SK-N-SH (cell line): ENCODE results near the gene EPHB2. TPM values are rescaled to one million over a fixed set of nuclear protein-coding genes. Genes with fewer than 3 reads are reported as not detected.
A peak's percentile ranks its signal among the peaks of the same experiment; 100 is the strongest.

Source experiments
- CTCF ChIA-PET: fragments of 300-600, 350-600 bp; formaldehyde crosslinking; extraction: SDS; loops from one replicate; lab custom pipeline; 2021; lab: Yijun Ruan, JAX
- POLR2A ChIA-PET: fragments of 350-600 bp; sonication (Branson Sonifier 250); formaldehyde crosslinking; extraction: SDS; loops from one replicate; lab custom pipeline; 2020; ENCODE audit warnings: antibody characterized with exemption, inconsistent platforms; lab: Yijun Ruan, JAX
- DNase-seq: peaks from one replicate; pipeline ENCODE4 v3.0.0; 2012
- H2AFZ ChIP-seq: fragments of 200-600 bp; sonication (generic); 2 replicates; pipeline ENCODE4 v1.8.1; 2016; ENCODE audit warnings: antibody characterized with exemption, mild to moderate bottlenecking, low read depth
- H3F3A ChIP-seq: fragments of 200-600 bp; sonication (generic); replicated peaks from 2 replicates; pipeline ENCODE3; 2016; ENCODE audit warnings: antibody characterized with exemption, mild to moderate bottlenecking; ENCODE audit not compliant: insufficient read depth
- H3K27ac ChIP-seq, 2 experiments: fragments of 200-500 bp in 1 of 2; fragments of 200-600 bp in 1 of 2; sonication (Bioruptor generic) in 1 of 2; sonication (generic), shearing (Covaris generic) in 1 of 2; 2 replicates each; pipeline versions ENCODE4 v1.5.1 to v1.6.1; 2014 to 2016; ENCODE audit warnings: low read depth in 2 of 2, inconsistent platforms in 1 of 2, low read length in 1 of 2, mild to moderate bottlenecking in 1 of 2, mixed read lengths in 1 of 2
- H3K27me3 ChIP-seq: fragments of 200-600 bp; sonication (generic), shearing (Covaris generic); 2 replicates; pipeline ENCODE4 v1.6.1; 2016; ENCODE audit warnings: mixed run types; ENCODE audit not compliant: insufficient read depth
- H3K36me3 ChIP-seq, 2 experiments: fragments of 200-500 bp in 1 of 2; fragments of 200-600 bp in 1 of 2; sonication (Bioruptor generic) in 1 of 2; sonication (generic) in 1 of 2; replicated peaks in 1 of 2; 2 replicates each; pipeline versions ENCODE3 to v1.5.1; 2014 to 2016; ENCODE audit warnings: low read length in 1 of 2, mild to moderate bottlenecking in 1 of 2; ENCODE audit not compliant: insufficient read depth in 2 of 2, control insufficient read depth in 1 of 2
- H3K4me1 ChIP-seq, 2 experiments: fragments of 200-500 bp in 1 of 2; fragments of 200-600 bp in 1 of 2; sonication (Bioruptor generic) in 1 of 2; sonication (generic), shearing (Covaris generic) in 1 of 2; 2 replicates each; pipeline versions ENCODE4 v1.5.1 to v1.6.1; 2014 to 2016; ENCODE audit warnings: low read depth in 1 of 2, low read length in 1 of 2, mixed run types in 1 of 2; ENCODE audit not compliant: insufficient read depth in 2 of 2, control insufficient read depth in 1 of 2
- H3K4me2 ChIP-seq: fragments of 200-600 bp; sonication (generic), shearing (Covaris generic); 2 replicates; pipeline ENCODE4 v1.6.1; 2017; ENCODE audit warnings: mixed run types
- H3K4me3 ChIP-seq, 2 experiments: fragments of 200-500 bp in 1 of 2; fragments of 200-600 bp in 1 of 2; sonication (Bioruptor generic) in 1 of 2; sonication (generic), shearing (Covaris generic) in 1 of 2; 2 replicates each; pipeline versions ENCODE4 v1.5.1 to v1.8.1; 2014 to 2016; ENCODE audit warnings: low read depth in 2 of 2, inconsistent platforms in 1 of 2, low read length in 1 of 2, mild to moderate bottlenecking in 1 of 2, mixed read lengths in 1 of 2, moderate library complexity in 1 of 2
- H3K79me2 ChIP-seq: fragments of 200-600 bp; sonication (generic); 2 replicates; pipeline ENCODE4 v1.8.1; 2017; ENCODE audit warnings: mild to moderate bottlenecking; ENCODE audit not compliant: insufficient read depth
- H3K9ac ChIP-seq: fragments of 200-600 bp; sonication (generic); 2 replicates; pipeline ENCODE4 v1.6.1; 2017; ENCODE audit warnings: mixed run types
- H3K9me2 ChIP-seq: fragments of 200-600 bp; sonication (generic); 2 replicates; pipeline ENCODE4 v1.6.1; 2017; ENCODE audit warnings: mixed run types
- H3K9me3 ChIP-seq: fragments of 200-600 bp; sonication (generic); 2 replicates; pipeline ENCODE4 v1.6.1; 2017; ENCODE audit warnings: mixed run types, mild to moderate bottlenecking, moderate library complexity
- H4K20me1 ChIP-seq: fragments of 200-600 bp; sonication (generic); 2 replicates; pipeline ENCODE4 v1.6.1; 2017; ENCODE audit warnings: mild to moderate bottlenecking, mixed run types; ENCODE audit not compliant: insufficient read depth
- CHD2 ChIP-seq: fragments of 150-350 bp; IDR thresholded peaks from 2 replicates; pipeline ENCODE4 v1.6.1; 2018; ENCODE audit warnings: low read length; ENCODE audit not compliant: partially characterized antibody
- ELF1 ChIP-seq: IDR thresholded peaks from 2 replicates; pipeline ENCODE4 v1.4.0; 2012
- EP300 ChIP-seq, 2 experiments: IDR thresholded peaks; 2 replicates each; pipeline versions ENCODE4 v1.4.0 to v1.6.1; 2012; ENCODE audit warnings: borderline replicate concordance in 1 of 2, low read depth in 1 of 2, low read length in 1 of 2
- FOSL2 ChIP-seq: IDR thresholded peaks from 2 replicates; pipeline ENCODE4 v1.4.0; 2012; ENCODE audit warnings: low read depth, mild to moderate bottlenecking, moderate library complexity, borderline replicate concordance
- JUND ChIP-seq: IDR thresholded peaks from 2 replicates; pipeline ENCODE4 v1.4.0; 2012
- NFIC ChIP-seq: IDR thresholded peaks from 2 replicates; pipeline ENCODE4 v1.4.0; 2012; ENCODE audit warnings: borderline replicate concordance
- POLR2AphosphoS5 ChIP-seq: IDR thresholded peaks from 2 replicates; pipeline ENCODE4 v1.6.1; 2012; ENCODE audit warnings: low read depth, low read length
- RAD21 ChIP-seq: IDR thresholded peaks from 2 replicates; pipeline ENCODE4 v1.6.1; 2012; ENCODE audit warnings: mild to moderate bottlenecking, low read length
- RXRA ChIP-seq: IDR thresholded peaks from 2 replicates; pipeline ENCODE4 v1.4.0; 2012; ENCODE audit warnings: low read depth, mild to moderate bottlenecking, borderline replicate concordance
- SMC3 ChIP-seq: IDR thresholded peaks from 2 replicates; pipeline ENCODE4 v1.6.1; 2012; ENCODE audit warnings: low read depth, low read length, improper control_type of control experiment
- TAF1 ChIP-seq: IDR thresholded peaks from 2 replicates; pipeline ENCODE4 v1.6.1; 2012; ENCODE audit warnings: low read depth, mild to moderate bottlenecking, low read length, moderate library complexity, borderline replicate concordance
- TCF12 ChIP-seq: IDR thresholded peaks from 2 replicates; pipeline ENCODE4 v1.4.0; 2012
- YY1 ChIP-seq: IDR thresholded peaks from 2 replicates; pipeline ENCODE4 v1.4.0; 2012; ENCODE audit warnings: low read depth, mild to moderate bottlenecking
- WGBS: methylation state at CpG from one replicate; pipeline ENCODE4 v1.1.6; 2017; ENCODE audit warnings: low lambda C conversion rate; 5-methylcytosine and 5-hydroxymethylcytosine counted together
- polyA plus RNA-seq, 3 experiments: library from polyadenylated mRNA; depleted of rRNA; stranded (reverse); fragments of >200 nt; gene quantifications; 2 replicates each; pipeline ENCODE4 v1.2.3, GENCODE V29; 2012
- TF ChIP-seq, protein P1 (sequence below): IDR thresholded peaks from 2 replicates; pipeline ENCODE4; 2012

EPHB2 gene
- polyA plus RNA-seq, 1 of the 3 experiments (the other 2 are of a cell fraction): 25.2 TPM

- Histone ChIP-seq H3K4me2 (no peak overlapping the region), H3K9ac (no peak overlapping the region; the same call in 1 of the 2 replicates), H3K4me3 (no peak overlapping the region), H3K27me3 (no peaks in the 10 kb centered on the region), H3F3A (peaks cover 31% of the 10 kb centered on the region), H3K27ac (peak overlapping the region in 1 of 2 experiments; percentile 90; a peak in 2 of 4 replicates), H3K36me3 (no peaks in the 10 kb centered on the region), H3K9me2 (no peaks in the 10 kb centered on the region), H3K79me2 (peaks cover 3% of the 10 kb centered on the region; the same call in 1 of the 2 replicates), H3K9me3 (no peaks in the 10 kb centered on the region), H4K20me1 (no peaks in the 10 kb centered on the region), H2AFZ (no peak overlapping the region), H3K4me1 (peaks cover 34 to 47% of the 10 kb centered on the region in 2 experiments)
- POLR2A ChIA-PET: no interaction called here
- DNase-seq: no peak
- CTCF ChIA-PET: no interaction called here
- WGBS: 95% methylated on average over 7 of the region's 7 CpGs
- TF ChIP-seq POLR2AphosphoS5 (no peak), YY1 (no peak), ELF1 (no peak), SMC3 (no peak)
- TF ChIP-seq, all 33 proteins: peak for 0
Measured at GRCh38 chr1:22830757-22831340, 120.2 kb downstream of the EPHB2 start.

DNA sequence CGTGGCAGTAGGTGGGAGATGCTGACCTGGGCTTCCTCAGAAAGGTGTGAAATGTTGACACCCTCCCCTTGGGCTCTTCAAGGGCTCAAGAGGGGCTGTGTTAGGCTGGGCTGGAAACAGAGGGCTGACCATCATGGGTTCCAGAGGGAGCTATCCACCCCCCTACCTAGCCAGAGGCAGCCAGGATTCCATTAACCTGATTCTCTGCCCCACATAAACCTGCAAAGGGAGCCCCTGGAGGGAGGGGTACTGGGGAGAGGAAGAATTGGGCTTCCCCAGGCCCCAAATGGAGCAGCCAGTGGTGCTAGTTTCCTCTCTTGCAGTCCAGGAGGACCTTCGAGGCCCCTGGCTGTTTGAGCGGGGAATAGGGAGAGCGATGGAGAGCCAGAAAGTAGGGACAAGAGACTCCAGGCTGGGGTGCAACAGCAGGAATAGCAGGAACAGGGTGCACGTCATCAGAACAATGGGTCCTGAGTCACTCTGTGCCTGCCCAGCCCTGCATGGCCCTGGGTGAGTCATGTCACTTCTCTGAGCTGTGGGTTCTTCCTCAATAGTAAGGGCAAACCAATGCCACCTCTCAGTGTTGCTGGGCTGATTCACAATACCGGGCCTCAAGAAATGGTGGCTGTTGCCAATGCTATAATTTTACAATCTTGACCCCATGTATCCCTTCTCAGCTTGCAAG, 121.2 kb downstream of the EPHB2 start:
- no peak overlapping the region for H2AFZ ChIP-seq
- peak overlapping the region in 1 of 2 experiments; percentile 90; a peak in 2 of 4 replicates for H3K27ac ChIP-seq
- no peaks in the 10 kb centered on the region for H3K9me3 ChIP-seq
- no peaks in the 10 kb centered on the region for H3K36me3 ChIP-seq
- no peak for DNase-seq
- 0 out of 4 replicates have a peak overlapping the region, but pooled peaks of 1 of the 2 experiments have one; percentile 2 for H3K4me3 ChIP-seq
- POLR2A ChIA-PET: no interaction called here
- no peaks in the 10 kb centered on the region for H3K9me2 ChIP-seq
- no peaks in the 10 kb centered on the region for H4K20me1 ChIP-seq
- peak overlapping the region; percentile 55 for H3K9ac ChIP-seq
- TF ChIP-seq CHD2 (no peak), JUND (peak; percentile 79), TCF12 (peak; percentile 45; the same call in 1 of the 2 replicates), EP300 (IDR thresholded peaks at IDR 0.05; ENCODE audit: borderline replicate concordance in 1 of 2, low read depth in 1 of 2, low read length in 1 of 2) (peak in 1 of 2 experiments; percentile 9; a peak in 1 of 4 replicates), RXRA (0 out of 2 replicates have a peak, but pooled peaks have one; percentile 1), FOSL2 (peak; percentile 94), NFIC (no peak; the same call in 1 of the 2 replicates), RAD21 (no peak), TAF1 (no peak)
- TF ChIP-seq, protein P1, sequence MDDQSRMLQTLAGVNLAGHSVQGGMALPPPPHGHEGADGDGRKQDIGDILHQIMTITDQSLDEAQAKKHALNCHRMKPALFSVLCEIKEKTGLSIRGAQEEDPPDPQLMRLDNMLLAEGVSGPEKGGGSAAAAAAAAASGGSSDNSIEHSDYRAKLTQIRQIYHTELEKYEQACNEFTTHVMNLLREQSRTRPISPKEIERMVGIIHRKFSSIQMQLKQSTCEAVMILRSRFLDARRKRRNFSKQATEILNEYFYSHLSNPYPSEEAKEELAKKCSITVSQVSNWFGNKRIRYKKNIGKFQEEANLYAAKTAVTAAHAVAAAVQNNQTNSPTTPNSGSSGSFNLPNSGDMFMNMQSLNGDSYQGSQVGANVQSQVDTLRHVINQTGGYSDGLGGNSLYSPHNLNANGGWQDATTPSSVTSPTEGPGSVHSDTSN: peak; percentile 25; the same call in 1 of the 2 replicates
- 39% methylated on average over 6 of the region's 6 CpGs for WGBS
- H3K27me3 ChIP-seq: no peaks in the 10 kb centered on the region
- H3K79me2 ChIP-seq: peaks cover 3% of the 10 kb centered on the region; the same call in 1 of the 2 replicates
- H3K4me2 ChIP-seq: peak overlapping the region; percentile 70
- H3F3A ChIP-seq: peaks cover 23% of the 10 kb centered on the region
- CTCF ChIA-PET: interaction anchor here (1.1 kb wide), 1 partner anchor 673 kb away, joined by 3 read pairs; no protein-coding TSS in a partner anchor
- peaks cover 24 to 37% of the 10 kb centered on the region in 2 experiments for H3K4me1 ChIP-seq
